ENCODE measurements around the gene DEFB108B. TPM values are rescaled to one million over a fixed set of nuclear protein-coding genes. Genes with fewer than 3 reads are reported as not detected.

Gene DEFB108B, protein sequence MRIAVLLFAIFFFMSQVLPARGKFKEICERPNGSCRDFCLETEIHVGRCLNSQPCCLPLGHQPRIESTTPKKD
- total RNA-seq: not detected

DNA sequence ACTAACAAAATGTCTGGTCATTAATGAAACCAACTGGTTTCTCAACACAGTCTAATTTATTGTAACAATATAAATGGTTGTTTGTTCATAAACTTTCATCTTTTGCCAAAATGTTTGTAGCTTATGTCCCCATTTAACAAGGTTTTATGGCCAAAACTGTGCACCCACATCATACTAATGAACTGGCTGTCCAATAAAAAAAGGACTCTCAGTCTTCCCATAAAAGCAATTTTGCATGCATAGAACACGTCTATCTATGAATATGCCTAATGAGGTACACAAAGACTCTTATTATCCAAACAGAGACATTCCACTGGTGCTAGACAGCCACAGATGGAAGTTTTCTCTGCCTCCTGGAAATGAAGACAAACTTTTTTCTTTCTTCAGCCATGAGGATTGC, at the start of gene DEFB108B:
TSS of gene DEFB108B (plus strand) at position 390 of the 400 bp plus-strand sequence. CDS start at position 390, 0 bp downstream.

DNA sequence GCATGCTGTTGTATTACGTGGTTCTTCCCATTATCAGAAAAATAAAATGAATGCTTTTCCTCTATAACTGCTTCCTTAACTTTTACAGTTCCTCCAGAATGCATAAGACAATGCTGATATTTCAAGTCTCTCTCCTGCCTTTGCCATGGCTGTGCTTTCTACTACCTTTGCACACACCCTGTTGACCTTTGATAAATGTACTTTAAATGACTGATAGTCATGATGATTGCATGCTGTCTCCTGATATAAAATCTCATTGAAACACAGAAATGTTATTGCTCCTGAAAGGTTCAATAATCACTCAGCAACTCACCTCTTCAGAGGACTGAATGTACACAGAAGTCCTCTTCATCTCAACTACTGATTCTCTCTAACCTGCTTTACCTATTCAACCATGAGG, 45.1 kb downstream of the DEFB108B start, which contains the start of gene DEFB131B:
TSS of gene DEFB131B (plus strand) at position 395 of the 400 bp plus-strand sequence. CDS start at position 395, 0 bp downstream.

Small RNA genes lying within 50 kb of the gene (small RNA-seq; reads per million reads assigned to genes)
- gene RNA5SP342: not detected

Other genes starting within 250 kb of the DEFB108B start
- gene DEFB131B, start 45.3 kb downstream of the DEFB108B start, total RNA-seq: not detected
- 13.6 TPM for gene XNDC1N, start 95.4 kb downstream of the DEFB108B start, total RNA-seq
- gene RNF121, start 95.8 kb downstream of the DEFB108B start, total RNA-seq: 27.5 TPM
- gene IL18BP, start 165.7 kb downstream of the DEFB108B start, total RNA-seq: 2.8 TPM
- gene NUMA1, start 247.3 kb downstream of the DEFB108B start, total RNA-seq: 144 TPM
- 18.7 TPM for gene LRRC51, start 247.7 kb downstream of the DEFB108B start, total RNA-seq

Data from diencephalon (tissue), 1 donor.